Measurements from ENCODE around the gene MYPN.
"Not testable (repeated sequence)": the region's sequence is repeated elsewhere in the genome, so short reads cannot be mapped to it uniquely, and the experiment has no call there.

Gene MYPN

GRCh38 chr10:68231106-68231816 lies 122.0 kb downstream of the MYPN start:
- DNase-seq (ENCODE audit: low spot score) = peak; percentile 56

DNA sequence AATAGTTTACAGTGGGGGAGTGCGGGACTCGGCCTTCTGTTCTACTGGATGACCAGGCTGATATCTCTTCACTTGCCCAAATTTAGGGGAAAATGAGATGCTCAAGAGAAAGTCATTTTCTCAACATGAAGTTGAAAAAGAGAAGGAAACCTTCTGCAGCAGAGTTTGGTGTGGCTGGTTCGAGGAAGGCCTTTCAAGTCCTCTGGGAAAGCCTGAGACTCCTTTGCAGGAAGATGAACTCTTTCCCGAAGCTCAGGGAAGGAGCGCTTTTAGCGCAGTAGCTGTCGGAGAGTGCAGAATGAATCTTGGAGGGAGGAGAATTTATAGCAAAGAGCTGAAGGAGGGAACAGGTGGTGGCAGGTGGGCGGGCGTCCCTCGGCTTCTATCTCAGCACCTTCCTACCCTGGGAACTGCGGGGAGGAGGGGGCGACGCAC lies 122.5 kb downstream of the MYPN start, which contains the start of gene ATOH7:
ATOH7 (minus strand) TSS at position 297 of the 435 bp plus-strand sequence. CDS start 436 bp downstream, outside the sequence.
- peak; percentile 28 for DNase-seq (ENCODE audit: low spot score)

- no peak for DNase-seq (ENCODE audit: low spot score)
Measured at GRCh38 chr10:68233046-68233445, 123.8 kb downstream of the MYPN start.

- DNase-seq (ENCODE audit: low spot score) = no peak
Measured at GRCh38 chr10:68235111-68235510, 125.8 kb downstream of the MYPN start.

DNA sequence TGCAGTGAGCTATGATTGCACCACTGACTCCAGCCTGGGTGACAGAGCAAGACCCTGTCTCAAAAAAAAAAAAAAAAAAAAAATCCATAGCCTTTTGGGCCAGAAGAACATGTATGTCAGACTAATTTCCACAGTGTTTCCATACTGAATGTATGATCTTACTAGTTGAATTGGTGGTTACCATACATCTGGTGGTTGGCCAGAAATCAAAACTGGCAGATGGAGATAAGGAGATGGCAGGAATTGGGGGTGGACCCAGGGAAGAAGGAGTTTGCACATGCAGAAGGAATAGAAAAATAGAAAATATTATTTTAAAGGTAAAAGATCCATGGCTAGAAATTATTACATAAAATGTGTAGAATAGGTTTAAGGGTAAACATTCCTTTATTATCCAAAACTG lies 126.3 kb downstream of the MYPN start:
- no peak for DNase-seq (ENCODE audit: low spot score)

GRCh38 chr10:68237173-68237572 lies 127.9 kb downstream of the MYPN start:
- DNase-seq (ENCODE audit: low spot score) = no peak

- DNase-seq (ENCODE audit: low spot score) = no peak
Measured at GRCh38 chr10:68238371-68238770, 129.1 kb downstream of the MYPN start.

- no peak for DNase-seq (ENCODE audit: low spot score)
Measured at GRCh38 chr10:68239069-68239468, 129.8 kb downstream of the MYPN start.

DNA sequence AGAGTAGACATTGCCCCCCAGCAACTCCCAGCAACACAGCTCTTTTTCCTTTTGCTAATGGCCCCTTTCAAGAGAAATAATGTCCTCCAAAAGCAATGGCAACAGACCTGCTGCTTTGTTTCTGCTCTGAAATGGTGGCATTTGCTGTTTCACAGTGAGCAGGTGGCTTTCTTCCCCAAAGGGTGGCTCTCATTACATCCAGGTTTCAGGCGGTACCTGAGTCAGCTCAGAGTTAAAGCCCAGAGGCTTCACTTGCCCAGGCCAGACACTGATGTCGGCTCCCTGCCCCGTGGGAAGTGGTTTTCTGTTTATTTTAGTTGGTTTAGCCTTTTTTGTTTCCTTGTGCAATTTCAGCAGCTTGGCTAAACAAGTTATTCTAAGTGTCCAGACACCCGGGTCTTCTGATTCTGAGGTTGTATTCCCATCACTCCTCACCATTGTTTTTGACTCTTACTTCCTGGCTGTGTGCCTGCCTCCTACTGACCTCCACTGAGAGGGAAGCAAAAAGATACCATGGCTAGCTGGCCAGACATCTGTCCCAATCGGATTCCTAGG lies 130.4 kb downstream of the MYPN start:
- DNase-seq (ENCODE audit: low spot score) = no peak

DNA sequence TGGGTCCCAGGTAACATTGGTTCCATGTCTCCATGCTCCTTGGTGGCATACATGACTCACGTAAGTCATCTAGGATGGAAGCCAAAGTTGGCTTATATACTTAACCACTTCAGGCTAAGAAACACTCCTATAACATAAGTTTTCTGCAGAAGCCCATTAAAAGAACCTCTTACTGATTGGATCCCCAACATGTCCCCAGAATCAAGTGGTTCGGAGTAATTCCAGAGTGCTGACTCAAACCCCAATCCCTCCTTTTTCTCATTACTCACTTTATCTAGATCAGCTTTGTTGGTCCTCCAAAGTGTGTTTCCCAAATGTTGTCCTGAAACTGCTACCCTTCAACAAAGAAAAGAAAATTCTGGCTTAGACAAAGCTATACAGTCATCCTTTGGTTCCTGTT lies 132.8 kb downstream of the MYPN start:
- no peak for DNase-seq (ENCODE audit: low spot score)

DNA sequence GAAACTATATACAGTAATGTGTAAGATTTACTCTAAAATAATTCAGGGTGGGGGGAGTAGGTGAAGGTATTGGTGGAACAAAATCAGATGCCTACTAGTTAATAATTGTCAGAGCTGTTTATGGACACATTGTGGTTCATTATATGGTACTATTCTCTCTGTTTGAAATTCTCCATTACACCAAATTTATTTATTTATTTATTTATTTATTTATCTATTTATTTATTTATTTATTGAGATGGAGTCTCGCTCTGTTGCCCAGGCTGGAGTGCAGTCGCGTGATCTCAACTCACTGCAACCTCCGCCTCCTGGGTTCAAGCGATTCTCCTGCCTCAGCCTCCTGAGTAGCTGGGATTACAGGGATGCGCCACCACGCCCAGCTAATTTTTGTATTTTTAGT lies 137.1 kb downstream of the MYPN start:
- DNase-seq (ENCODE audit: low spot score) = not testable (repeated sequence)

DNA sequence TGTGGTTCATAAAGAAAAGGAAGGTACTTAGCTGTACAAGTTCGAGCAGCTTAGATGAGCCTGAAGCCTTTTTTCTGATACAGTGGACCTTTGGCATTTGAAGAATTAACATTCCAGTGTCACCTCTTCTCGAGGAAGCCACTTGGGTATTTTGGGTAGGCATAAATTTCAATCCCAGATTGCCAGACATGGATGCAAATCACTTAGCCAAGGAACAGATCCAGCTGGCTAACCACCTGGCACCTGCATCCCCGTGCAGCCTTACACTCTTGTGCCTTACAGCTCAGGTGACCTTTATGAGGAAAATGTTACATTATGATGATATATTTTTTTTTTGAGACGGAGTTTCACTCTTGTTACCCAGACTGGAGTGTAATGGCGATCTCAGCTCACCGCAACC lies 138.6 kb downstream of the MYPN start:
- no peak for DNase-seq (ENCODE audit: low spot score)

GRCh38 chr10:68249297-68249696 lies 140.0 kb downstream of the MYPN start:
- DNase-seq (ENCODE audit: low spot score) = no peak

- no peak for DNase-seq (ENCODE audit: low spot score)
Measured at GRCh38 chr10:68251151-68251550, 141.9 kb downstream of the MYPN start.

GRCh38 chr10:68251625-68252495 lies 142.6 kb downstream of the MYPN start:
- no peak for DNase-seq (ENCODE audit: low spot score)

- no peak for DNase-seq (ENCODE audit: low spot score)
Measured at GRCh38 chr10:68253346-68253745, 144.1 kb downstream of the MYPN start.

DNA sequence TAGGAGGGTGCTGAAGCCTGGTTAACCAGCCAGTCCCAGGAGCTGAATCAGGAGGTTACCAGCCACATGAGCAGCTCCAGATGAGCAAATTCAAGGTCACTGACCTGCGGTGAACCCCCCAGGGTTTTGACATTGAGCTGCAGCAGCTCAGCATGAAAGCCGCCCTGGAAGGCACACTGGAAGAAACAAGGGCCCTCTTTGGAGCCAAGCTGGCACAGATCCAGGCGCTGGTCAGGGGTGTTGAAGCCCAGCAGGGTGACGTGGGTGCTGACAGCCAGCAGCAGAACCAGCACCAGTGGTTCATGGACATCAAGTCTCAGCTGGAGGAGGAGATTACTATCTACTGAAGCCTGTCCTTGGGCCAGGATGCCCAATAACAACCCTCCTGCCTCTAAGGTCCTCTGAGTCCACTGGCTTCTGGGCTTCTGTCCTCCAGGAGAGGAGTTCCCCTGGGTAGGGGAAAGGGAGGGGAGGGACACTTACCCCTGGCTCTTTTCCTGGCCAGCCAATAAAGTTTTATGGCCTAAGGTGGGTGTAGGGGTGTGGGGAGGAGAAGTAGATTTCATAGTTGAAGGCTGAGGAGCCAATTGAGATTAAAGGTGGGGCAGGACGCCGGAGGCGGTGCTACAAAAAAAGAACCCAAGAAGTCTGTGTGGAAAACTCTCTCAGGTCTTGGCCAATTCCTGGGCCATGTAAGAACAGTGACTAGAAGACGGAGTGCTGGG lies 152.0 kb downstream of the MYPN start:
- peak; percentile 29 for DNase-seq (ENCODE audit: low spot score)
